Breast epithelium (tissue), 4 donors: ENCODE data around the gene FAM217A. TPM values are rescaled to one million over a fixed set of nuclear protein-coding genes. Genes with fewer than 3 reads are reported as not detected.
"Not testable (repeated sequence)": the region's sequence is repeated elsewhere in the genome, so short reads cannot be mapped to it uniquely, and the experiment has no call there.

Experiments used
- DNase-seq, 2 donors: peaks; one replicate each; pipeline ENCODE4 v3.0.0-alpha.2; 2019; ENCODE audit warnings: low spot score in 2 of 2
- H3K27ac ChIP-seq, 2 donors: fragments of 200-600 bp; sonication (generic) in 1 of 2; one replicate each; pipeline ENCODE4 v1.5.1; 2016 to 2019; ENCODE audit warnings: mild to moderate bottlenecking in 1 of 2
- H3K27me3 ChIP-seq, 2 donors: fragments of 200-600 bp; sonication (generic) in 1 of 2; one replicate each; pipeline versions ENCODE4 v1.5.1 to v1.6.0; 2017 to 2019; ENCODE audit warnings: control low read depth in 1 of 2, mild to moderate bottlenecking in 1 of 2
- H3K36me3 ChIP-seq: fragments of 200-600 bp; one replicate; pipeline ENCODE4 v1.5.1; 2019
- H3K4me1 ChIP-seq, 2 donors: fragments of 200-600 bp; sonication (generic); one replicate each; pipeline ENCODE4 v1.5.1; 2016 to 2019; ENCODE audit warnings: control low read depth in 1 of 2
- H3K4me3 ChIP-seq, 3 donors: fragments of 200-600 bp; sonication (generic); 1 replicate in 2 of 3; 2 replicates in 1 of 3; pipeline ENCODE4 v1.5.1; 2016 to 2019; ENCODE audit warnings: mild to moderate bottlenecking in 3 of 3, moderate library complexity in 2 of 3
- H3K9me3 ChIP-seq, 2 donors: fragments of 200-600 bp; sonication (generic) in 1 of 2; one replicate each; pipeline ENCODE4 v1.5.1; 2016 to 2019; ENCODE audit warnings: control low read depth in 1 of 2
- CTCF ChIP-seq, 3 donors: fragments of 450-650 bp; IDR thresholded peaks; one replicate each; pipeline ENCODE4 v1.5.1; 2016 to 2017; ENCODE audit warnings: antibody characterized with exemption in 3 of 3, mild to moderate bottlenecking in 3 of 3, moderate library complexity in 3 of 3
- POLR2A ChIP-seq: fragments of 450-650 bp; IDR thresholded peaks from one replicate; pipeline ENCODE4 v1.6.1; 2016; ENCODE audit warnings: antibody characterized with exemption, mild to moderate bottlenecking, moderate library complexity
- POLR2AphosphoS5 ChIP-seq, 3 donors: sonication (generic); formaldehyde crosslinking; IDR thresholded peaks; one replicate each; pipeline ENCODE4 v1.6.1; 2017; ENCODE audit warnings: antibody characterized with exemption in 3 of 3
- intact Hi-C: fragments of 100-400 bp; cut with DNase I; formaldehyde crosslinking; loops from one replicate; pipeline ENCODE4 v1.15.1; 2023; ENCODE audit warnings: low total_unique reads
- total RNA-seq, 3 donors: library from RNA; depleted of rRNA; stranded (reverse); fragments of >200 nt; gene quantifications; one replicate each; pipeline ENCODE4 v1.1.0, GENCODE V29; 2016

FAM217A gene
- total RNA-seq, 3 donors from 2014 or later: not detected

- no peaks in the 10 kb centered on the region for H3K27me3 ChIP-seq
- H3K9me3 ChIP-seq: no peaks in the 10 kb centered on the region
- TF ChIP-seq POLR2AphosphoS5 (IDR thresholded peaks at IDR 0.05) (no peak), POLR2A (no peak), CTCF (IDR thresholded peaks at IDR 0.05) (no peak)
- no peak overlapping the region for H3K4me3 ChIP-seq
- H3K36me3 ChIP-seq: peaks cover 4% of the 10 kb centered on the region
- H3K27ac ChIP-seq: no peak overlapping the region
- no peak for DNase-seq
- H3K4me1 ChIP-seq: no peaks in the 10 kb centered on the region
- intact Hi-C loops: no loop called here
These were observed 36.8 kb upstream of the FAM217A start for GRCh38 chr6:4115741-4116140.

GRCh38 chr6:4114123-4114522 lies 35.2 kb upstream of the FAM217A start:
- Histone ChIP-seq H3K4me3 (no peak overlapping the region), H3K27me3 (no peaks in the 10 kb centered on the region), H3K9me3 (no peaks in the 10 kb centered on the region), H3K4me1 (no peaks in the 10 kb centered on the region), H3K36me3 (peaks cover 4% of the 10 kb centered on the region), H3K27ac (no peak overlapping the region)
- TF ChIP-seq CTCF (IDR thresholded peaks at IDR 0.05) (no peak), POLR2A (no peak), POLR2AphosphoS5 (IDR thresholded peaks at IDR 0.05) (no peak)
- intact Hi-C loops: loop anchor here (1.0 kb wide), 1 partner anchor 14 kb away; no protein-coding TSS in a partner anchor
- DNase-seq: no peak

- no peak overlapping the region for H3K27ac ChIP-seq
- no peaks in the 10 kb centered on the region for H3K4me1 ChIP-seq
- no peak for TF ChIP-seq CTCF (IDR thresholded peaks at IDR 0.05)
- no peak for TF ChIP-seq POLR2A
- no peak for TF ChIP-seq POLR2AphosphoS5 (IDR thresholded peaks at IDR 0.05)
- DNase-seq: no peak
- no peak overlapping the region for H3K4me3 ChIP-seq
- peaks cover 4% of the 10 kb centered on the region for H3K36me3 ChIP-seq
- intact Hi-C loops: loop anchor here (1.0 kb wide), 1 partner anchor 15 kb away; no protein-coding TSS in a partner anchor
- no peaks in the 10 kb centered on the region for H3K9me3 ChIP-seq
- H3K27me3 ChIP-seq: no peaks in the 10 kb centered on the region
These were observed 34.7 kb upstream of the FAM217A start for GRCh38 chr6:4113649-4114048.

- no peak for DNase-seq
- no peaks in the 10 kb centered on the region for H3K4me1 ChIP-seq
- no peak for TF ChIP-seq POLR2A
- no peak for TF ChIP-seq POLR2AphosphoS5 (IDR thresholded peaks at IDR 0.05)
- TF ChIP-seq CTCF (IDR thresholded peaks at IDR 0.05): no peak
- intact Hi-C loops: no loop called here
- no peaks in the 10 kb centered on the region for H3K27me3 ChIP-seq
- H3K9me3 ChIP-seq: no peaks in the 10 kb centered on the region
- H3K36me3 ChIP-seq: peaks cover 4% of the 10 kb centered on the region
- no peak overlapping the region for H3K4me3 ChIP-seq
- H3K27ac ChIP-seq: no peak overlapping the region
These were observed 33.4 kb upstream of the FAM217A start for GRCh38 chr6:4112366-4112765.

- H3K4me1 ChIP-seq, H3K9me3 ChIP-seq, intact Hi-C loops, H3K27me3 ChIP-seq, H3K36me3 ChIP-seq, DNase-seq, H3K4me3 ChIP-seq: not testable (repeated sequence)
- H3K27ac ChIP-seq: peak overlapping the region in 1 of 2 donors; percentile 23
These were observed 30.5 kb upstream of the FAM217A start for GRCh38 chr6:4109363-4109815.
